BE2C (cell line): ENCODE results near the gene PLPP6.

Experiments used
- DNase-seq: peaks from one replicate; pipeline ENCODE4 v3.0.0-alpha.2; 2020
- H3K27me3 ChIP-seq: fragments of 250-450 bp; sonication (Bioruptor Pico); 2 replicates; pipeline ENCODE4 v1.5.1; 2020; ENCODE audit warnings: mild to moderate bottlenecking
- H3K36me3 ChIP-seq: fragments of 250-450 bp; sonication (Bioruptor Pico); 2 replicates; pipeline ENCODE4 v1.5.1; 2020; ENCODE audit warnings: mild to moderate bottlenecking
- H3K4me1 ChIP-seq: fragments of 250-450 bp; sonication (Bioruptor Pico); 2 replicates; pipeline ENCODE4 v1.5.1; 2020
- H3K4me3 ChIP-seq: 2 replicates; pipeline ENCODE4 v1.5.1; 2011; ENCODE audit warnings: low read depth, low read length
- H3K9me3 ChIP-seq: fragments of 250-450 bp; sonication (Bioruptor Pico); 2 replicates; pipeline ENCODE4 v1.5.1; 2020
- CTCF ChIP-seq: IDR thresholded peaks from 2 replicates; pipeline ENCODE4 v1.5.1; 2012; ENCODE audit warnings: mild to moderate bottlenecking, low read depth, low read length

Gene PLPP6

GRCh38 chr9:4704129-4704528 lies 42.0 kb downstream of the PLPP6 start:
- DNase-seq = no peak
- Histone ChIP-seq H3K36me3 (peaks cover 21% of the 10 kb centered on the region), H3K27me3 (no peaks in the 10 kb centered on the region), H3K9me3 (no peaks in the 10 kb centered on the region), H3K4me3 (no peak overlapping the region), H3K4me1 (no peaks in the 10 kb centered on the region)
- no peak for TF ChIP-seq CTCF

GRCh38 chr9:4706021-4706420 lies 43.9 kb downstream of the PLPP6 start:
- Histone ChIP-seq H3K4me3 (no peak overlapping the region), H3K27me3 (no peaks in the 10 kb centered on the region), H3K36me3 (peaks cover 19% of the 10 kb centered on the region), H3K9me3 (no peaks in the 10 kb centered on the region), H3K4me1 (no peaks in the 10 kb centered on the region)
- TF ChIP-seq CTCF = no peak
- DNase-seq = no peak

- Histone ChIP-seq H3K9me3 (no peaks in the 10 kb centered on the region), H3K4me1 (no peaks in the 10 kb centered on the region), H3K27me3 (no peaks in the 10 kb centered on the region), H3K36me3 (peaks cover 19% of the 10 kb centered on the region), H3K4me3 (no peak overlapping the region)
- DNase-seq = no peak
- TF ChIP-seq CTCF = no peak
Measured at GRCh38 chr9:4706971-4707622, 45.0 kb downstream of the PLPP6 start.

GRCh38 chr9:4709380-4709779 lies 47.3 kb downstream of the PLPP6 start:
- H3K4me1 ChIP-seq = no peaks in the 10 kb centered on the region
- H3K9me3 ChIP-seq = no peaks in the 10 kb centered on the region
- DNase-seq = no peak
- H3K4me3 ChIP-seq = no peak overlapping the region
- no peak for TF ChIP-seq CTCF
- H3K36me3 ChIP-seq = peaks cover 19% of the 10 kb centered on the region
- no peaks in the 10 kb centered on the region for H3K27me3 ChIP-seq

GRCh38 chr9:4713849-4714248 lies 51.8 kb downstream of the PLPP6 start:
- H3K9me3 ChIP-seq = no peaks in the 10 kb centered on the region
- TF ChIP-seq CTCF = no peak
- no peaks in the 10 kb centered on the region for H3K27me3 ChIP-seq
- H3K4me3 ChIP-seq = no peak overlapping the region
- H3K36me3 ChIP-seq = peaks cover 32% of the 10 kb centered on the region
- no peaks in the 10 kb centered on the region for H3K4me1 ChIP-seq
- no peak for DNase-seq

GRCh38 chr9:4714266-4715016 lies 52.3 kb downstream of the PLPP6 start:
- Histone ChIP-seq H3K4me1 (no peaks in the 10 kb centered on the region), H3K36me3 (peaks cover 28% of the 10 kb centered on the region), H3K27me3 (no peaks in the 10 kb centered on the region), H3K9me3 (no peaks in the 10 kb centered on the region), H3K4me3 (no peak overlapping the region)
- TF ChIP-seq CTCF = no peak
- DNase-seq = no peak
